ENCODE data around the gene DNAJC16.
"Not testable (repeated sequence)": the region's sequence is repeated elsewhere in the genome, so short reads cannot be mapped to it uniquely, and the experiment has no call there.

DNAJC16 gene

DNA sequence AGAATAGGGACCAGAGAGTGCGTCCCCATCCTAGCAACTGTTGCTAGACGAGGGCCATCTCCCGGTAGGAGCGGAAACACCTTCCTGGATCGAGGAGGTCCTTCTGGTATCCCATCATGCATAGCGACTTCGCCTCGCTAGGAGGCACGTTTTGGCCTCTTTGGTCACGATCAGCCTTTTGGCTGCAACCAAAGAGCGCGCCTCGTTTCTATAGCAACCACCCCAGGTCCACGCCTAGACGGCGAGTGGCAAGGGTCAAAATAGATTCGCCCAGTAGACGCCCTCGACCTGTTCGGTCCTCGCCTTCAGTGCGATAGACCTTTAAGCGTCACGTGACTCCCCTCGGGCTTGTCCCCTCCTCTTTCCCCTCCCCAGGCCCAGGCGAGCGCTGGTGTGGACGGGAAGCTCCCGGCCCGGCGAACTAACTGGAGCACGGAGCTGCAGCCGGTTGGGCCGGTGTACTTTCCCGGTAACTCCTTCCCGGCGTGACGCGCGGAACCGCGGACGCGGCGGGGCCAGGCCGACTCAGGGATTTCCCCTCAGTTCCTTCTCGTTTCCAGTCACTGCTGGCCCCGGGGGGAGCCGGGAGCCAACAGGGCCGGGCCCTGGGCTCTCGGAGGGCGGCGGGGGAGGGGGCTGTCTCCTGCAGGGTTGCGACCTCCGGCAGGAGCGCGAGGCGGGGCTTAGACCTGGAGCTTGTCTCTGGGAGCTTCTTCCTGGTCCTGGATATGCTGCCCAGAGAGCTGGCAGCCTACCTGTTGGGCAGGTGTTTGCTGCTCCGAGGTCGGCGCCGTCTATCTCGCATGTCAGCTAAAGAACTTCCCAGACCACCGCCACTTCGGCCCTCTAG lies at the start of gene DNAJC16:
Gene DNAJC16, plus strand, starts transcription at position 359 of the 850 bp plus-strand sequence. CDS start 2,258 bp downstream, outside the sequence.
- DNase-seq = peak; percentile 97 to 99

DNA sequence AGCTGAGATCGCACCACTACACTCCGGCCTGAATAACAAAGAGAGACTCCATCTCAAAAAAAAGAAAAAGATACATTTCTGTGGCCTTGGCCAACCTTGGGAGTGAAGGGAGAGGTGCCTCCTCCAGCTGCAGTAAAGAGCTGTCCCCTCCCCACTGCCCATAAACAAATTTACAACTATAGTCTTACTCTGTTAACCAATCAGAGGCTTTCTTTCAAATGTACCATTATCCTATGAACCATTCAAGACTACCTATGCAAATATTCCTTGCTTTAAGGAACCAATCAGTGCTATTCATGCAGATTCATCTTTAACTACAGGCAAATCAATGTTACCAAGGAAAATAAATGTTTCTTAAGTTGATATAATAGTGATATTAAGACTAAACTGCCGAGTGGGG lies 49.7 kb upstream of the DNAJC16 start:
- DNase-seq = no peak

DNA sequence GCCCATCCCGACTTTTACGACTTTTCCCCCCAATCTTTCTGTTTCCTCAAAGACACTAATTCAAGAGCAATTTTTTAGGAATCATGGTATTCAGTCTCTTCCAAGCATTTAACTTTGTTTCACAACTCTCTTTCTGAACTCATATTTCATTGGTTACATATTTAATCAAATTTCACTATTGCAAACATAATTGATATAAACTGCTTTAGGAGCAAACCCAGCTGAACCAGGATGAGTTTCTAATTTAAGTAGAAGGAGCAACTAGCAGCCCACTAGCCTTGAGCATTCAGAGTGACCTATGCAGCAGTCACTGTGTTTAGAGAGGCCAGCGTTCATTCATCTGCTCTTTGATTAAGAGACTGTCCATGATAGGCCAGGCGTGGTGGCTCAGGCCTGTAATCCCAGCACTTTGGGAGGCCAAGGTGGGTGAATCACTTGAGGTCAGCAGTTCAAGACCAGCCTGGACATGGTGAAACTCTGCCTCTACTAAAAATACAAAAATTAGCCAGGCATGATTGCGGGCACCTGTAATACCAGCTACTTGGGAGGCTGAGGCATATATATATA lies 48.9 kb upstream of the DNAJC16 start:
- DNase-seq = no peak

DNA sequence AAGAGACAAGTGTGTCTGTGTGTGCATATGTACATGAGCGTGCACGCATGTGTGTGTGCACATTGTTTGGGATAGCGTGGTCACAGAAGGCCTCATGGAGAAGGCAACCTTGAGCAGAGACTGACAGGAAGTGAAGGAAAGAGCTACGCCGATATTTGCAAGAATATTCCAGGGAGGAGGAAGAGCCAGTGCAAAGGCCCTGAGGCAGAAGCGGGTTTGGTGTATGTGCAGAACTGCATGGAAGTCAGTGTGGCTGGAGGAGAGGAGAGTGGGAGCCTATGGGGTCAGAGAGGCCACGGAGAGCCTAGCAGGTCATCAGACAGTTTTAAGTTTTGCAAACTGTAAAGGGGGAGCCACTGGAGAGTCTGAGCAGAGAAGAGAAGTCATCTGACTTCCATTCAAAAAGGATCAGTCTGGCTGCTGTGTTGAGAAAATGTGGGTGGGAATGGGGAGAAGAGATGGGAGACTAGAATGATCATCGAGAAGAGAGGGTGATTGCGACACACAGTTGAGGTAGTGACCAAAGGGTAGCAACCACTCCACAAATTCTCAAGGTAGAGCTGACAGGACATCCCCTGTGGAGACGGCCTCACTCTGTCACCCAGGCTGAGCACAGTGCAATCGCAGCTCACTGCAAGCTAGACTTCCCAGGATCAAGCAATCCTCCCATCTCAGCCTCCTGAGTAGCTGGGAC lies 46.8 kb upstream of the DNAJC16 start:
- DNase-seq = no peak

DNA sequence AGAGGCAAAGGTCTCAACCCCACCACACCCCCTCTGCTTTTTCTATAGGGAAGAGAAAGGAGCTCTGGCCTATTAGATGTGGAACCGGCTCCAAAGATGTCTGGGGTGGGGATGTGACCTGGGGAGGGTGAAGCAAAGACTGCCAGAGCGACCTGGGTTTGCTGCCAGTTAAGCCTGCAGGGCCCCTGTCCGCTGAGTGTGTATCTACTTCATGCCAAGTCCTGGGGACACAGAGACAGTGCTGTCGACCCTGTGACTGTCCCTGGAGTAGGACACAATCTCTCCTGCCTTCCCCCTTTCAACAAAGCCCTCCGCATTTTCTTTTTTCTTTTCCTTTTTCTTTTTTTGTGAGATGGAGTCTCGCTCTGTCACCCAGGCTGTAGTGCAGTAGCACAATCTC lies 44.2 kb upstream of the DNAJC16 start:
- DNase-seq = not testable (repeated sequence)

DNA sequence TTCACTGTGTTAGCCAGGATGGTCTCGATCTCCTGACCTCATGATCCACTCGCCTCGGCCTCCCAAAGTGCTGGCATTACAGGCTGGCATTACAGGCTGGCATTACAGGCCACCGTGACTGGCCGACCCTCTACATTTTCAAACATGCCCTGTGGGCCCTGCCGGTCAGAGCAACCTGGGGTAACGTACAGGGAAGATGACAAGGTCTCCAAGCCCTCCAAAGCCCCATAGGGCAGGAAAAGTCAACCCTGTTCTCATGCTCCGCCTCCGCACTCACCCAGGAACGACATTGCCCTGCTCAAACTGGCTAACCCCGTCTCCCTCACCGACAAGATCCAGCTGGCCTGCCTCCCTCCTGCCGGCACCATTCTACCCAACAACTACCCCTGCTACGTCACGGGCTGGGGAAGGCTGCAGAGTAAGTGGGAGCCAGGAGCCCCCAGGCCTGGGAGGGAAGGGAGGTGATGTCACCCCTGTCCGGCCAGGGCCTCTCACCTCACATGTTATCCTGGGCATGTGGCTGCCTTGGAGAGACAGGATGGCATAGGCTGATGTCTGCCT lies 43.6 kb upstream of the DNAJC16 start:
- not testable (repeated sequence) for DNase-seq

DNA sequence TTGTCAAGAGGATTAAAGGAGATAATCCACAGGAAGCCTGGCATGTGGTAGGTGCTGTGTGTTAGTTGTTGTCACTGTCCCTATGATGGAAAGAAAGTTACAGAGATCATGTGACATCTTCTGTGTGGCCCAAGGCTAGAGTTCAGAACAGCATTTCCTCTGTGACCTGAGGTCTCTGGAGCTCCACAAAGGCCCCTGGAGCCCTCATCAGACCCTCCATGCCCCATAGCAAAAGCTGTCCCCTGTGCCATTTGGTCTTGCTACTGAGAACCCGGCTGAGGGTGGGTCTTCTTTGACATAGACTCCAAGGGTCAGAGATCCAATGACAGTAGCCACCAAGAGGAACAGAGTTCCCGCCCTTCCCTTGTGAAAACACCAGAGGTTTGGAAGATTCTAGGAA lies 42.7 kb upstream of the DNAJC16 start:
- no peak for DNase-seq

DNA sequence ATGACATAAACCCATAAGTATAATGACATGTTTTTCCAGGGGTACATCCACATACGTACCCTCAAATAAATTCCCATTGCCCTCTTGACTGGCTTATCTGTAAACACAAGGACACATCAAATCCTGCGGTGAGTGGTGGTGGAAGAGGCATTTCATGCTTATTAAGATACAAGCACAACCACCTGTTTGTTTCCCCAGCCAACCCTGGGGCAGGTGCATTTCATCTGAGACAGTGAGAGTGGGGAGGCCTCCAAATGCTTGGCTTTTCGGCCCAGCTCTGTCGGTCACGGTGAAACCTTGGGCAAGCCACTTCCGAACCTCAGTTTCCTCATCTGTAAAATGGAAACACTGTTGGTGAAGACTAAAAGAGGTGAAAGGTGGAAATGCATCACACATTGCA lies 42.2 kb upstream of the DNAJC16 start:
- not testable (repeated sequence) for DNase-seq

DNA sequence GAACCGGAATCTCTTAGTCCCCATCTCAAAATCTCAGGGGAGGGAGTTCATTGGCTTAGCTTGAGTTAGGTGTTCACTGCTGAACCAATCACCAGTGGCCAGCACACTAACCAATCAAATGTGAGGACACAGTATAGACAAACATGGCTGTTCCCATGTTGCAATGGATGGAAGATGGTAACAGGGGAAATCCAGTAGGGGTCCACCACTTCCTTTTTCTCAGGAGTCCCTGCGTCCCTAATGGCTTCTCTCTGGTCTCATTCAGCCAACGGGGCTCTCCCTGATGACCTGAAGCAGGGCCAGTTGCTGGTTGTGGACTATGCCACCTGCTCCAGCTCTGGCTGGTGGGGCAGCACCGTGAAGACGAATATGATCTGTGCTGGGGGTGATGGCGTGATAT lies 41.0 kb upstream of the DNAJC16 start:
- DNase-seq = no peak

DNA sequence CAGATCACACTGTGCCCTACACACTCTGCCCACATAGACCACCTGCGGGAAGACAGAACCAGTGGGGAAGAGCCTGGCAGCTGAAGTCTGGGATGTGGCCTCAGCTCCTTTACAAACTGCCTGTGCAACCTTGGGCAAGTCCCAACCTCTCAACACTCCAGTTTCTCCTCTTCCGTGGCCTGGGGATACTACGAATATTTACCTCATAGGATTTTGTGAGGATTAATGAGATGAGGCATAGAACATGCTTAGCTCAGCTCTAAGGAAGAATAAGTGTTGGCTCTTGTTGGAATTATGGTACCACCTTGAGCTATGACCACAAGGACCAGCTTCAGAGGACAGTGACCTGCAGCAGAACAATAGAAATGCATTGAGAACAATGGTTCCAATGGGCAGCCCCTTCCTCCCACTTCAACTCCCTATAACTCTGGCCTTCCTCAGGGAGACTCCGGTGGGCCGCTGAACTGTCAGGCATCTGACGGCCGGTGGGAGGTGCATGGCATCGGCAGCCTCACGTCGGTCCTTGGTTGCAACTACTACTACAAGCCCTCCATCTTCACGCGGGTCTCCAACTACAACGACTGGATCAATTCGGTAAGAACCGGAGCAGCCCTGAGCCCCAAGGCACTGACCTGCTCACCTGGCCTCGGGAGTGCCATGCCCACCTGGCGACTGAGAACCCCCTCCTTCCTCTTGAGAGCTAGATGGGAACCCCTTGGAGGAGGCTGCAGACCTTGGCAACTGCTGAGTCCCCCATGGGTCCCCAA lies 39.6 kb upstream of the DNAJC16 start:
- not testable (repeated sequence) for DNase-seq

DNA sequence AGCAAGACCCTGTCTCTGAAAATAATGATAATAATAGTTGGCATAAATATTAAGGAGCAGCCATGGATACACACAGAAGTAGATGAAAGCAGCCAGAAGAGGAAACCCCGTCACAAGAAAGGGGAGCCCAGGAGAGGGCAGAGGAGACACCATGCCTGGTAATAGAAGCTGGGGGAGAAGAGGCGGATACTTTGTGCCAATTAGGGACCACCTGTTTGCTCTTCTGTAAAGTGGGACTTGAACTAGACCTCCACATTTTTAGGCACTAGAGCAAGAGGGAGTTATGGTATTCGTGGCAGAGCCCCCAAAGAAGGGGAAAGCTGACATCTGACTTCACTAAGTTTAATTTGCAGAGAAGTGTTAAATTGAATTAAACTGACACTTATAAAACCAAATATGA lies 38.3 kb upstream of the DNAJC16 start:
- no peak for DNase-seq

DNA sequence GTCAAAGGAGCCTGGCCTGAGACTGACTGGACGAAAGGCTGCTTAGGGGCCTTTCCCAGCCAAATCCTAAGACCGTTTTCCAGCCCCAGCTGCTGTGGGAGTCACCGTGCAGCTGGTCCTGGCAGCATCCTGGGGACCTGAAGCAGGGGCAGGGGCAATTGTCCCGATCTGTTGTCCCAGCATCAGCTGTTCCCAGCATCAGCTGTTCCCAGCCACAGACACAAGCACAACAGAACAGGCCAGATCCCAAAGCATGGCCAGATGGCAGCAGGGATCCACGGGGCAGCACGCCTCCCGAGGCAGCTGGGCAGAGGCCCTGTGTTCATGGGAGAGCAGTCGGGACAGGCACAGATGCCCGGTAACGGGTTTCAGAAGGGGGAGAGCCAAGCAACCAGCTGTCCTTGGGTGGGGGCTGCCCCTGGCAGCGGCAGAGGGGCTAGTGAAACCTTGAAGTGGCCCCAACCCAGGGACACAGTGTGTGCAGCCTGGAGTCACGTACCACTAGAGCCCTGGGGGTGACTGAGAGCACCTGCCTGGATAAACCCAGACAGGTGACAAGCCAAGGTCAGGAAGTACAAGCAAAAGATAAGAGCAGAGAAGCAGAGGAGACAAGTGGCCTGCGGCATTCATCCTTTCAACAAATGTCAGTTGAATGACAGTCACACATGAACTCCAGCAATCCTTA lies 37.5 kb upstream of the DNAJC16 start:
- DNase-seq = no peak

DNA sequence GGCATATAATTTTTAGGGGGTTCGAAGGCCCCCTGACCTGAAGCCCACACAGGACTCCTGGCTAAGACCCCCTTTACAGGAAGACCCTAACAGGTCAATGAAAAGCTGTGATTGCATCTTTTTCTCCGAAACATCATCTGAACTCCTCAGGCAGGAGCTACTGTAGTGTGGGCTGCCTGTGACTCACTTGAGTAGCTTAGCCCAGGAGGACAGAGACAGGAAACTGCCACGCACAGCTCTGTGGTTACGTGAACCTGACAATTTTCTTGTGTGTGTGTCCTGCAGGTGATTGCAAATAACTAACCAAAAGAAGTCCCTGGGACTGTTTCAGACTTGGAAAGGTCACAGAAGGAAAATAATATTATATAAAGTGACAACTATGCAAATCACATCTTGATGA lies 35.6 kb upstream of the DNAJC16 start:
- not testable (repeated sequence) for DNase-seq

DNA sequence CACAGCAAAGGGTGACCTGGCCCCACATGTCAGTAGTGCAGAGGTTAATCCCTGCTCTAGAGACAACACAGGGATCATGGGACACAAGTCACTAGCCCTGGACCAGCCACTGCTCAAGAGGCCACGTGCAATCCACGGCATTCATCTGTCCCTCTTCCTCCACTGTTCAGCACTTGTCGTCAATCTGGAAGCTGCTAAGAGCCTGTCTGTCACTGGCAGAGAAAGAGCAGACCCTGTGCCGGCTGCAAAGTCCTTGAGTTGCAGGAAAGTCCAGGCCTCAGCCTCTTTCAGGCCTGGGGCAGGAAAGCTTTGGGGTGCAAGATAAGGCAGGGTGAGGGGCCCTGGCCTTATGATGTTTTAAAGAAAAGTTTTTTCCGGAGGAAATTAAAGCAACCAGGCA lies 34.1 kb upstream of the DNAJC16 start:
- no peak for DNase-seq

DNA sequence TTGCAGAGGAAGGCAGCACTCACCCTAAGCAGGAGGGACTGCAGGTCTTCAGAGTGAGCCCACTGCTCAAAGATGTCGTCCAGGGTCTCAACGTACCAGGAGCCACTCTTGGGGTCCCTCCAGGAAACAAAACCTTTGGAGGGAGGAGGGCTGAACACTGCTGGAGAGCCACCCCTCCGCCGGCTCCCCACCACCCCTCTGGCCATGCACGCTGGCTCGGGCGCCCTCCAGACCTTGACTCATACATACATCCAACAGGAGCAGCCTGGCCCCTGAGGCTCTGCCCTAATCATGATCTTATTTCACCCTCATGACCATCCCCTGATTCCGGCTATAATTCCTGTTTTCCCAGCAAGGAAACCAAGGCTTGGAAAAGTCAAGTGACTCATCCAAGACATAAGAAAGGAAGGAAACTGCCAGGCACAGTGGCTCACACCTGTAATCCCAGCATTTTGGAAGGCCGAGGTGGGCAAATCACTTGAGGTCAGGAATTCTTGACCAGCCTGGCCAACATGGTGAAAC lies 32.7 kb upstream of the DNAJC16 start:
- DNase-seq = no peak

DNA sequence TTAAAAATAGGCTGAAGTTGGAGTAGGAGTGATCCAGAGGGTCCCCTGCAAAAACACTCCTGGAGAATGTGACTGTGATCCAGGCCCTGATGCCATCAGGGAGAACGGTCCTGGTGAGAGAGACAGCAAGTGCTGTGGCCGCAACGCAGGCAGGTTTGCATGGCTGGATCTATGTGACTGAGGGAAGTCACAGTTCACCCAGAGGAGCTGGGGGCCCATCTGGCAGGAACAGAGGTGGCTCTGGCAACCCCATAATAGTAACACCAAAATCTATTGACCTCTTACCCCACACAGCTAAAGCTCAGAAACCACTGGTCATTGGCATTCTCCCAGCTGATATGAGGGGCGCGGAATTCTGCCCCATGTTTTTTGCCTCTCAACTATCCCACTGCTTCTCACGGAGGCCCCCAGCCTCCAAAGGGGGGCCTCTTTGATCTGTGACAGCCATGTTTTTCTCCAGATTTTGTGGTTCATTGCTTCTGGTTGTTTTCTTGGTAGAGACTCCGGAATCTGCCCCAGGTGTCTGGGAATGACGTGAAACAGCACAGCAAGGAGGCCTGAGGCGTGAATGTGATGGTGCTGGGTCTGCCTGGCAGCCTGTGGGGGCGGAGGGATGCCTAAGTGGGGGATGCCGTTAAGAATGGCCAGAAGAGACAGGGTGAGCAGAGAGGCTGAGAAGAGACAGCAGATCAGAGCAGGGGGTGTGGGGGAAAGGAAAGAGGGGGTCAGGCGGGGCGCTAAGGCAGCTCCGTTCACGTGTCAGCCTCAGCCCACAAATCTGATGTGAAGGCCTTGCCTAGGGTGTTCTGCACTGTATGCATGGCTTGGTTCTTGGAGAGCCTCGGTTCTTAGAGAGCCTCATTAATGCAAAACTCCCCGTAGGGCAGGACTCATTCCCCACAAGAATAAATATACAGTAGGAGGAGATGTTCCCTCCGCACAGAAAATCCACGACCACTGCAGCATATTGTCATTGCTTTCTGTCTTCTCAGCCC lies 26.2 kb upstream of the DNAJC16 start:
- DNase-seq = no peak

DNA sequence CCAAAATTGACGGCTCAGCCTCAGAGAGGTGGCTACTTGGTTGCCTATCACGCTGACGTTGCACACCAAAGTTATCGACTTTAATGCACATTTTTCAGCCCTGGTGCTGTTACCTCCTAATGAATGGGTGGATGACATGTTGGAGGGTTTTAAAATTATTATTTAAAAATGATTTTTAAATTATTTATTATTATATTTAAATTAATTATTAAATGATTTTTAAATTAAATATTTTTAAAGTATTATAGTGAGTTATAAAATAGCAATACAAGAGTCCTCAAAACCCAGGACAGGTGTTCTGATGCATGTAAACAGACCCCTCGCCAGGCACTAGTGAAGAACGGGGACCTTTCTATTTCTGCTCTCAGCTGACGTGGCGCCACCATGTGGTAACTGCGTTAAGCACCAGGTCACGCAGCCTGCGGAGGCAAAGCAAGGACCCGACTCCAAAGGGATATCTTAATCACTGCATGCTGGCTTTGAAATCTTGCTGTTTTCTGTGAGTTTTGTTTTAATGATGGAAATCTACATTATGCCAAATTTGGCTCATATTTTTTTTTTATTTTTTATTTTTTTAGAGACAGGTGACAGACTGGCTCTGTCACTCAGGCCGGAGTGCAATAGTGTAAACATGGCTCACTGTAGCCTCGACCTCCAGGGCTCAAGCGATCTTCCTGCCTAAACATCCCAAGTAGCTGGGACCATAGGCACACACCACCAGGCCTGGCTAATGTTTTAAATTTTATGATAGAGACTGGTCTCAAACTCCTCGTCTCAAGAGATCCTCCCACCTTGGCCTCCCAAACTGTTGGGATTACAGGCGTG lies 25.2 kb upstream of the DNAJC16 start:
- DNase-seq = peak in 1 of 2 experiments; percentile 6

DNA sequence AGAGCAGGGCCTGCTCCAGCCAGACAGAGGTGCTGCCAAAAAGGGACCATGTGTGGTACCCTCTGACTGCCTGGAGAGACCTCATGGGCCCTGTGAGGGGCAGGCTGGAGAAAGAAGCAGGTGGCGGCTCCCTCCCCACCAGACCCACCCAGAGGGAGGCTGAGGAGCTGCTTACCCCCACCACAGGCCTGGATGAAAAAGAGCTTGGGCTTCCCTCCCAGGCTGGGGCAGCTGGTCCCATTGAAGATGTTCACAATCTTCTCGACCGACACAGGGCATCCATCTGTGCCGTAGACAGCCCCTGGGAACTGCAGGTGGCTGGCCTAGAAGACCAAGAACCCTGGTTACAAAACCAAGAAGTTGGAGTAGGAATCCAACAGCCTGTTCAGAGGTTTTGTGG lies 22.2 kb upstream of the DNAJC16 start:
- DNase-seq = no peak

DNA sequence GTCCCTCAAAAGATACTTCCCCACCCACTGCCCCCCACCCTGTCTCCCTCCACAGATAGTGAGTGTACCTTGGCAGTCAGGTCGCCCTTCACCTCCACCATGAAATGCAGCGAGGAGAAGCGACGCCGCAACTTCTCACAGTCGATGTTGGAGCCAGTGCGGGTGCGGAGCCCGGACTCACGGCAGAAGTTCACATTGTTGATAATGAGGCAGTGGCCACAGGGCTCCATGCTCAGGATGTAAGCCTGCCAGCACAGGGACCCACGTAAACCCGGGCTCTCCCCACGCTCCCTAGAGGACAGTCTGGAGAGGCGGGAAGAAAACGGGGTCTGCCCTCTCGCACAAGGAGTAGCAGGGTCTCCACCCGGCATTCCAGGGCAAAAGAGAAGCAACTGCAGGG lies 19.8 kb upstream of the DNAJC16 start:
- DNase-seq = no peak

DNA sequence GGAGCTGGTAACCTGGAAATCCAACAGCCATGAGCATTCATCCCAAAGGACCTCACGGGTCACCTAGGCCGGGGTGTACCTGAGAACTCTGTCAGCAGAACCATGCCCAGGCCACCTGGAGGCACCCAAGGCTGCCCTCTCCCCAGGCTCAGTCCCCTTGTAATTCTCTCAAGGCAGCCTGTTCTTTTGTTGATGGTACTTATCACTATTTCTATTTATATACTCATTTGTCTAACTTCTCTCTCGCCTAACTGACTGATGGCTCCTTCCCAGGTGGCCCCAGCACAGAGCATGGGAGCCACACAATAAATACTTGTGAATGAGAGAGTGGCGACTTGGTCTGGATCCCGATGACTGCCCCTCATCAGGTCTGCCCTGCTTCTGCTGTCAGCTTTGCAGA lies 19.4 kb upstream of the DNAJC16 start:
- DNase-seq = no peak
